GM18861 (cell line): ENCODE results near the gene UBE2O.

Source experiments
- ATAC-seq: cut with Tn5 transposase; IDR thresholded peaks from one replicate; pipeline ENCODE4 v1.9.1; 2021; ENCODE audit not compliant: unreplicated experiment

Gene UBE2O

GRCh38 chr17:76452660-76453430 lies at the start of gene UBE2O:
Gene UBE2O (minus strand): TSS chr17:76453152. CDS start chr17:76453141, 11 bp downstream.
- peak; percentile 82 for ATAC-seq

- ATAC-seq = no peak
Observed at GRCh38 chr17:76501827-76502307, 48.9 kb upstream of the UBE2O start.

GRCh38 chr17:76501018-76501826 lies 48.3 kb upstream of the UBE2O start, which contains the start of gene RHBDF2:
Gene RHBDF2 (minus strand): TSS chr17:76501423. CDS start chr17:76481524, 19,899 bp downstream.
- ATAC-seq = peak; percentile 37

- no peak for ATAC-seq
Observed at GRCh38 chr17:76500747-76501017, 47.7 kb upstream of the UBE2O start.

- no peak for ATAC-seq
Observed at GRCh38 chr17:76500074-76500746, 47.3 kb upstream of the UBE2O start.

- no peak for ATAC-seq
Observed at GRCh38 chr17:76499267-76499667, 46.3 kb upstream of the UBE2O start.

- no peak for ATAC-seq
Observed at GRCh38 chr17:76498876-76499251, 45.9 kb upstream of the UBE2O start.

GRCh38 chr17:76497979-76498875 lies 45.3 kb upstream of the UBE2O start:
- no peak for ATAC-seq

GRCh38 chr17:76497699-76497978 lies 44.7 kb upstream of the UBE2O start:
- no peak for ATAC-seq

GRCh38 chr17:76496464-76496863 lies 43.5 kb upstream of the UBE2O start:
- no peak for ATAC-seq

- no peak for ATAC-seq
Observed at GRCh38 chr17:76495663-76496400, 42.9 kb upstream of the UBE2O start.

GRCh38 chr17:76493505-76494167 lies 40.7 kb upstream of the UBE2O start:
- ATAC-seq = no peak

- ATAC-seq = peak; percentile 42
Observed at GRCh38 chr17:76492989-76493501, 40.1 kb upstream of the UBE2O start.

- ATAC-seq = peak; percentile 28
Observed at GRCh38 chr17:76492123-76492988, 39.4 kb upstream of the UBE2O start.

GRCh38 chr17:76491271-76492122 lies 38.5 kb upstream of the UBE2O start:
- peak; percentile 10 for ATAC-seq

GRCh38 chr17:76490112-76490710 lies 37.3 kb upstream of the UBE2O start:
- no peak for ATAC-seq
